Endothelial cell of umbilical vein (primary cell): ENCODE data around the gene TLE4. TPM values are rescaled to one million over a fixed set of nuclear protein-coding genes. Genes with fewer than 3 reads are reported as not detected.

Source experiments
- BruUV-seq: library from RNA; stranded (reverse); fragments of 400-500 nt; replicated peaks from 2 replicates; lab custom pipeline; 2021; lab: Mats Ljungman, UMichigan
- CTCF ChIA-PET: fragments of 300-600, 350-600 bp; sonication (Branson Sonifier 250); formaldehyde crosslinking; loops from one replicate; lab custom pipeline; 2021; ENCODE audit warnings: antibody characterized with exemption, inconsistent platforms; lab: Charles Lee
- POLR2A ChIA-PET: fragments of 300-600, 350-600 bp; sonication (Branson Sonifier 250); formaldehyde crosslinking; loops from one replicate; lab custom pipeline; 2021; ENCODE audit warnings: antibody characterized with exemption, inconsistent platforms; lab: Charles Lee
- DNase-seq: peaks from one replicate; pipeline ENCODE4 v3.0.0-alpha.2; 2011; ENCODE audit warnings: low read depth, low spot score
- FAIRE-seq: peaks from 2 replicates; lab custom pipeline; 2011; peaks lifted over from hg19 to GRCh38; lab: Jason Lieb, UNC
- H2AFZ ChIP-seq: 2 replicates; pipeline ENCODE4 v1.6.0; 2012; ENCODE audit warnings: low read depth, low read length, control low read depth, inconsistent platforms
- H3K27ac ChIP-seq: 2 replicates; pipeline ENCODE4 v1.5.1; 2011; ENCODE audit warnings: low read depth, mild to moderate bottlenecking, control low read depth, low read length, moderate library complexity; ENCODE audit not compliant: insufficient read depth
- H3K27me3 ChIP-seq, 2 experiments: 2 replicates each; pipeline versions ENCODE4 v1.6.0 to v1.6.1; 2011; ENCODE audit warnings: low read length in 2 of 2, mixed read lengths in 1 of 2; ENCODE audit not compliant: control insufficient read depth in 2 of 2, insufficient read depth in 2 of 2
- H3K36me3 ChIP-seq, 2 experiments: 2 replicates in 1 of 2; 3 replicates in 1 of 2; pipeline ENCODE4 v1.5.1; 2011; ENCODE audit warnings: low read length in 2 of 2, mild to moderate bottlenecking in 1 of 2, moderate library complexity in 1 of 2; ENCODE audit not compliant: control insufficient read depth in 2 of 2, insufficient read depth in 2 of 2; ENCODE audit errors: extremely low read depth in 1 of 2
- H3K4me1 ChIP-seq: 3 replicates; pipeline ENCODE4 v1.5.1; 2011; ENCODE audit warnings: mild to moderate bottlenecking, low read length; ENCODE audit not compliant: control insufficient read depth, insufficient read depth; ENCODE audit errors: extremely low read depth
- H3K4me2 ChIP-seq: 2 replicates; pipeline ENCODE4 v1.6.1; 2011; ENCODE audit warnings: low read length, control low read depth, mixed read lengths; ENCODE audit not compliant: insufficient read depth
- H3K4me3 ChIP-seq, 3 experiments: fragments of 200-600 bp in 1 of 3; sonication (generic), shearing (Covaris generic) in 1 of 3; replicated peaks in 1 of 3; 2 replicates each; pipeline ENCODE4 v1.5.1; 2011 to 2016; ENCODE audit warnings: control low read depth in 3 of 3, low read length in 3 of 3, mild to moderate bottlenecking in 2 of 3, inconsistent platforms in 1 of 3, low read depth in 1 of 3, moderate library complexity in 1 of 3; ENCODE audit not compliant: insufficient read depth in 1 of 3
- H3K79me2 ChIP-seq: 2 replicates; pipeline ENCODE4 v1.6.0; 2012; ENCODE audit warnings: low read length, inconsistent platforms; ENCODE audit not compliant: control insufficient read depth, insufficient read depth
- H3K9ac ChIP-seq: replicated peaks from 2 replicates; pipeline ENCODE3; 2011; ENCODE audit warnings: low read length, control low read depth; ENCODE audit not compliant: insufficient read depth; ENCODE audit errors: extremely low read depth
- H3K9me1 ChIP-seq: replicated peaks from 3 replicates; pipeline ENCODE4 v1.6.0; 2011; ENCODE audit warnings: mild to moderate bottlenecking, low read length; ENCODE audit not compliant: control insufficient read depth, insufficient read depth; ENCODE audit errors: extremely low read depth
- H3K9me3 ChIP-seq: replicated peaks from 2 replicates; pipeline ENCODE4 v1.5.1; 2012; ENCODE audit warnings: low read length, inconsistent platforms; ENCODE audit not compliant: control insufficient read depth, insufficient read depth
- H4K20me1 ChIP-seq: replicated peaks from 2 replicates; pipeline ENCODE3; 2011; ENCODE audit warnings: mild to moderate bottlenecking, low read length; ENCODE audit not compliant: control insufficient read depth, insufficient read depth; ENCODE audit errors: extremely low read depth
- CTCF ChIP-seq, 2 donors: IDR thresholded peaks; 1 replicate in 1 of 2; 2 replicates in 1 of 2; pipeline ENCODE4 v1.5.1; 2011; ENCODE audit warnings: low read length in 2 of 2, mild to moderate bottlenecking in 2 of 2, moderate library complexity in 2 of 2, control low read depth in 1 of 2, inconsistent platforms in 1 of 2, low read depth in 1 of 2; ENCODE audit not compliant: insufficient read depth in 1 of 2; ENCODE audit errors: extremely low read depth in 1 of 2
- EZH2 ChIP-seq: IDR thresholded peaks from 2 replicates; pipeline ENCODE4 v1.6.1; 2012; ENCODE audit warnings: borderline replicate concordance, low read depth, mild to moderate bottlenecking, moderate library complexity, low read length, inconsistent platforms; ENCODE audit not compliant: severe bottlenecking
- FOS ChIP-seq: IDR thresholded peaks from 2 replicates; pipeline ENCODE4 v1.6.1; 2011; ENCODE audit warnings: mild to moderate bottlenecking, low read length, moderate library complexity, borderline replicate concordance; ENCODE audit not compliant: insufficient read depth
- JUN ChIP-seq: IDR thresholded peaks from 2 replicates; pipeline ENCODE4 v1.6.1; 2011; ENCODE audit warnings: borderline replicate concordance, low read depth; ENCODE audit not compliant: insufficient read length, insufficient read depth
- MAX ChIP-seq: IDR thresholded peaks from 2 replicates; pipeline ENCODE4 v1.6.1; 2011; ENCODE audit not compliant: insufficient read depth, insufficient read length
- POLR2AphosphoS5 ChIP-seq: IDR thresholded peaks from 2 replicates; pipeline ENCODE4 v1.6.1; 2012; ENCODE audit warnings: low read depth, mild to moderate bottlenecking, control low read depth, low read length, moderate library complexity; ENCODE audit not compliant: insufficient read depth
- dilution Hi-C: fragments of 300-500 bp; cut with MboI; formaldehyde crosslinking; loops from one replicate; pipeline ENCODE4 v1.15.0; 2019; ENCODE audit warnings: low sequenced_read_pairs; ENCODE audit not compliant: extremely low pct_ligation_motif_present
- intact Hi-C: fragments of 100-400 bp; cut with micrococcal nuclease; formaldehyde crosslinking; loops from one replicate; pipeline ENCODE4 v1.10.0; 2022
- polyA plus RNA-seq, 4 experiments: library from polyadenylated mRNA; depleted of rRNA in 3 of 4; stranded (reverse) in 3 of 4; unstranded in 1 of 4; fragments of >200 nt; gene quantifications; 2 replicates each; pipeline versions ENCODE4 v1.2.1 to v1.2.3, GENCODE V29; 2011 to 2012; ENCODE audit warnings: missing spikeins in 1 of 4
- total RNA-seq: library from RNA; stranded (reverse); gene quantifications from 2 replicates; pipeline ENCODE4 v1.2.3, GENCODE V29; 2021

TLE4 gene
- total and polyA plus RNA-seq, 2 donors (not counting 3 experiments of a cell fraction or from before 2014, with no cell fraction given): 31.4 to 32.3 TPM

- DNase-seq (no peak), FAIRE-seq (no peak)
- no peaks in the 10 kb centered on the region for H3K4me1 ChIP-seq
- H3K9me1 ChIP-seq: no peaks in the 10 kb centered on the region
- H3K9ac ChIP-seq: no peak overlapping the region
- TF ChIP-seq JUN: no peak
- dilution Hi-C loops (no loop called here), intact Hi-C loops (no loop called here)
- H3K36me3 ChIP-seq: no peaks in the 10 kb centered on the region
- H2AFZ ChIP-seq: no peak overlapping the region
- H3K27me3 ChIP-seq: no peaks in the 10 kb centered on the region
- no peaks in the 10 kb centered on the region for H3K79me2 ChIP-seq
- H3K9me3 ChIP-seq: no peaks in the 10 kb centered on the region
- H3K27ac ChIP-seq: no peak overlapping the region
- no peak overlapping the region for H3K4me2 ChIP-seq
- H3K4me3 ChIP-seq: no peak overlapping the region
- no peaks in the 10 kb centered on the region for H4K20me1 ChIP-seq
- CTCF ChIA-PET: no interaction called here
- BruUV-seq: no TSS peak
- POLR2A ChIA-PET: no interaction called here
Observed at GRCh38 chr9:79535534-79535933, 36.2 kb upstream of the TLE4 start.

GRCh38 chr9:79537838-79538237 is 33.9 kb upstream of the TLE4 start:
- H3K4me2 ChIP-seq: no peak overlapping the region
- no peaks in the 10 kb centered on the region for H3K4me1 ChIP-seq
- POLR2A ChIA-PET: no interaction called here
- no peak overlapping the region for H3K27ac ChIP-seq
- FAIRE-seq (no peak), DNase-seq (no peak)
- intact Hi-C loops (no loop called here), dilution Hi-C loops (no loop called here)
- no peak overlapping the region for H3K9ac ChIP-seq
- H3K27me3 ChIP-seq: no peaks in the 10 kb centered on the region
- BruUV-seq: no TSS peak
- H3K9me3 ChIP-seq: no peaks in the 10 kb centered on the region
- TF ChIP-seq JUN (no peak), CTCF (IDR thresholded peaks at IDR 0.05; ENCODE audit: extremely low read depth in 1 of 2, insufficient read depth in 1 of 2, low read depth in 1 of 2, low read length in 2 of 2) (no peak), POLR2AphosphoS5 (no peak), FOS (no peak), EZH2 (no peak), MAX (no peak)
- no peaks in the 10 kb centered on the region for H4K20me1 ChIP-seq
- no peaks in the 10 kb centered on the region for H3K9me1 ChIP-seq
- no peak overlapping the region for H2AFZ ChIP-seq
- CTCF ChIA-PET: no interaction called here
- no peaks in the 10 kb centered on the region for H3K36me3 ChIP-seq
- H3K79me2 ChIP-seq: no peaks in the 10 kb centered on the region
- H3K4me3 ChIP-seq: no peak overlapping the region
